HG02885 (cell line): ENCODE measurements around the gene CSTF2.

Experiments
- ATAC-seq: cut with Tn5 transposase; IDR thresholded peaks from one replicate; pipeline ENCODE4 v1.9.1; 2021; ENCODE audit warnings: mild to moderate bottlenecking; ENCODE audit not compliant: unreplicated experiment, poor library complexity

Gene CSTF2

DNA sequence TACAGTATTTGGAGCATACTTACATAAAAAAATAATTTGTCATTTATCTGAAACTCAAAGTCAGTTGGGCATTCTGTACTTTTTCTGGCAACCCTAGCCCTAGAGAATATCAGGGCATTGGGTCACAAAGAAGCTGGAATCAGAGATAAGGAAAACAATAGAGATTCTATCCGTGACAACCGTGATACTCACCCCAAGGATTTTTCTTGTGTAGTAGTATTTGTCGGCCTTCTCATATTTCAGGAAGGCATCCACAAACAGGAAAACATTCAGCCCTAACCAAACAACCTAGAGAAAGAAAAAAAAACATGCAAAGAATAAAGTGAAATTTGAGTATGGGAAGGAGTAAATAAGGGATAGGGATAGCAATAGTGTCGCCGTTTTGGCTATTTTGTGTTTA lies 50.3 kb downstream of the CSTF2 start:
- ATAC-seq = no peak

GRCh38 chrX:100871594-100872560 lies 51.7 kb downstream of the CSTF2 start:
- ATAC-seq = no peak

GRCh38 chrX:100874325-100874724 lies 54.1 kb downstream of the CSTF2 start, which contains the start of gene NOX1:
NOX1 (minus strand) TSS chrX:100874359; CDS start chrX:100874139, 220 bp downstream.
- no peak for ATAC-seq

GRCh38 chrX:100880368-100880767 lies 60.2 kb downstream of the CSTF2 start:
- no peak for ATAC-seq

DNA sequence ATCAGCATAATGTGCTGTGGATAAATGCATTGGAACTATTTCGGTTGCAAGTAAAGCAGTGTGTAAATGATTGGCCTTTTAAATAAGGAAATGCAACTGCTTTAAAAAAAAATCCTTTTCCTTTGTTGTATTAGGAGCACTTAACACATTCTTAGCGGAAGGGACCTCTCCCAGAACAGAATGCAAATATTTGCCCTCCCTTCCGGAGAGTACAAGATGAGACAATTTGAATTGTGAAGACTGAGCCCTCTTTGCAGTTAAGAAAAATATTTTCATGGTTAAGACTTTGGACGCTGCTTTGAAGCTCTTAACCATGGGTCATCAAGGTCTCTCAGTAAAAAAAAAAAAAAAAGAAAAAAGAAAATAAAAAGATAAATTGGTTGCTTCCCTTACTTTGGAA lies 63.5 kb downstream of the CSTF2 start:
- no peak for ATAC-seq
